ENCODE measurements around the gene EP400.
"Not testable (repeated sequence)": the region's sequence is repeated elsewhere in the genome, so short reads cannot be mapped to it uniquely, and the experiment has no call there.

Gene EP400

GRCh38 chr12:132049876-132050275 lies 100.1 kb downstream of the EP400 start:
- TF ChIP-seq CTCF (conservative IDR thresholded peaks at IDR 0.05; ENCODE audit: low read depth) = no peak
- CTCF ChIA-PET = no interaction called here
- POLR2A ChIA-PET (ENCODE audit: low non-redundant PET) = no interaction called here
- H3K27ac ChIP-seq = no peak overlapping the region
- no peak for DNase-seq (ENCODE audit: low spot score)

- peak; percentile 24 for TF ChIP-seq CTCF (conservative IDR thresholded peaks at IDR 0.05; ENCODE audit: low read depth)
- H3K27ac ChIP-seq; CTCF ChIA-PET; POLR2A ChIA-PET (ENCODE audit: low non-redundant PET); DNase-seq (ENCODE audit: low spot score): not testable (repeated sequence)
These were observed 102.0 kb downstream of the EP400 start for GRCh38 chr12:132051718-132052117.

- no peak for TF ChIP-seq CTCF (conservative IDR thresholded peaks at IDR 0.05; ENCODE audit: low read depth)
- POLR2A ChIA-PET (ENCODE audit: low non-redundant PET) = no interaction called here
- no peak overlapping the region for H3K27ac ChIP-seq
- DNase-seq (ENCODE audit: low spot score) = no peak
- CTCF ChIA-PET = no interaction called here
These were observed 102.6 kb downstream of the EP400 start for GRCh38 chr12:132052196-132052932.

- ChIA-PET POLR2A (ENCODE audit: low non-redundant PET) (no interaction called here), CTCF (no interaction called here)
- TF ChIP-seq CTCF (conservative IDR thresholded peaks at IDR 0.05; ENCODE audit: low read depth) = no peak
- no peak for DNase-seq (ENCODE audit: low spot score)
- no peak overlapping the region for H3K27ac ChIP-seq
These were observed 103.9 kb downstream of the EP400 start for GRCh38 chr12:132053338-132054330.

GRCh38 chr12:132054983-132055382 lies 105.2 kb downstream of the EP400 start:
- H3K27ac ChIP-seq = no peak overlapping the region
- no peak for DNase-seq (ENCODE audit: low spot score)
- POLR2A ChIA-PET (ENCODE audit: low non-redundant PET) = no interaction called here
- CTCF ChIA-PET = no interaction called here
- no peak for TF ChIP-seq CTCF (conservative IDR thresholded peaks at IDR 0.05; ENCODE audit: low read depth)

- TF ChIP-seq CTCF (conservative IDR thresholded peaks at IDR 0.05; ENCODE audit: low read depth) = no peak
- H3K27ac ChIP-seq = no peak overlapping the region
- ChIA-PET CTCF (no interaction called here), POLR2A (ENCODE audit: low non-redundant PET) (no interaction called here)
- no peak for DNase-seq (ENCODE audit: low spot score)
These were observed 105.9 kb downstream of the EP400 start for GRCh38 chr12:132055535-132056096.

Measured in RWPE1 (cell line).